AG09309 (cell line): Measurements from ENCODE around the gene TRERF1.

Source experiments
- DNase-seq: peaks from one replicate; pipeline ENCODE4 v3.0.0-alpha.2; 2010; ENCODE audit warnings: low read depth
- H3K4me3 ChIP-seq: 2 replicates; pipeline ENCODE4 v1.5.1; 2011; ENCODE audit warnings: mild to moderate bottlenecking, low read depth, low read length, moderate library complexity; ENCODE audit not compliant: control insufficient read depth
- TF ChIP-seq, protein P1 (sequence below): IDR thresholded peaks from 2 replicates; pipeline ENCODE4 v1.5.1; 2011; ENCODE audit warnings: mild to moderate bottlenecking, low read depth, low read length, inconsistent platforms; ENCODE audit not compliant: insufficient read depth, control insufficient read depth; ENCODE audit errors: missing control alignments

The TRERF1 gene

DNA sequence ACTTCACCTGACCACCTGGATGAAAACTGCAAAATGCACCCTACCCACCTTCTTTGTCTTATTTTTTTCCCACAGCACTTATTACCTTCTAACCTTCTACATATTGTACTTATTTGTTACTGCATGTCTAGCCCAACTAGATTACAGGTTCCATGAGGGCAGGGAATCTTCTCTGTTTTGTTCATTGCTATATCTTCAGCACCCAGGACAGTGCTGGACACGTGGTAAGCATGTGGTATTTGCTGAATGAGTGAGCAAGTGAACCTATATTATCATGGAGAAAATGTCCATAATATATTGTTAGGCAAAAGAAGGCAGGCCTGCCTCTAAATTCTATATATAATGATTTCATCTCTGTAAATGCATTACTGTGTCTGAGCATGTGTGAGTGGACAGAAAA is 107.0 kb downstream of the TRERF1 start:
- no peak overlapping the region for H3K4me3 ChIP-seq
- TF ChIP-seq, protein P1, sequence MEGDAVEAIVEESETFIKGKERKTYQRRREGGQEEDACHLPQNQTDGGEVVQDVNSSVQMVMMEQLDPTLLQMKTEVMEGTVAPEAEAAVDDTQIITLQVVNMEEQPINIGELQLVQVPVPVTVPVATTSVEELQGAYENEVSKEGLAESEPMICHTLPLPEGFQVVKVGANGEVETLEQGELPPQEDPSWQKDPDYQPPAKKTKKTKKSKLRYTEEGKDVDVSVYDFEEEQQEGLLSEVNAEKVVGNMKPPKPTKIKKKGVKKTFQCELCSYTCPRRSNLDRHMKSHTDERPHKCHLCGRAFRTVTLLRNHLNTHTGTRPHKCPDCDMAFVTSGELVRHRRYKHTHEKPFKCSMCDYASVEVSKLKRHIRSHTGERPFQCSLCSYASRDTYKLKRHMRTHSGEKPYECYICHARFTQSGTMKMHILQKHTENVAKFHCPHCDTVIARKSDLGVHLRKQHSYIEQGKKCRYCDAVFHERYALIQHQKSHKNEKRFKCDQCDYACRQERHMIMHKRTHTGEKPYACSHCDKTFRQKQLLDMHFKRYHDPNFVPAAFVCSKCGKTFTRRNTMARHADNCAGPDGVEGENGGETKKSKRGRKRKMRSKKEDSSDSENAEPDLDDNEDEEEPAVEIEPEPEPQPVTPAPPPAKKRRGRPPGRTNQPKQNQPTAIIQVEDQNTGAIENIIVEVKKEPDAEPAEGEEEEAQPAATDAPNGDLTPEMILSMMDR: no peak
- no peak for DNase-seq

GRCh38 chr6:42341771-42342553 is 109.8 kb downstream of the TRERF1 start:
- no peak overlapping the region for H3K4me3 ChIP-seq
- TF ChIP-seq, protein P1: no peak
- no peak for DNase-seq

DNA sequence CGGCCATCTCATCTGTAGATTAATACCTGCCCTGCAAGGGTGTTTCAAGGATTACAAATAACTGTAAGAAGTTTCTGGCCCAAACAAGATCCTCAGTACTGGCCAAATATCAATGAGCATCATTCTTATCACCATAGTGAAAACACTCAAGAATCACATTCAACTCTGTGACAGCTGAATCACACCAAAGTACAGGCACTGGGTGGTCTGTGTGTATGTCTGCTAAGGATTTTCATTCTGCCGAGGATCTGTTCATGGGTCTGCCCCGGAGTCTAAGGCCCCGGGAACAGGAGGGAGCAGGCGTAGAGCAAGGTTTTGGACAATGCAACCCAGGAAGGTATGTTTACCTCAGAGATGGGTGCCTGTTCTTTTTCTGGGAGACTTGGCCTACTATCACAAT is 110.5 kb downstream of the TRERF1 start:
- no peak for DNase-seq
- H3K4me3 ChIP-seq: no peak overlapping the region
- TF ChIP-seq, protein P1: no peak

- TF ChIP-seq, protein P1: no peak
- DNase-seq: no peak
- no peak overlapping the region for H3K4me3 ChIP-seq
Observed at GRCh38 chr6:42340511-42340910, 111.2 kb downstream of the TRERF1 start.

- DNase-seq: no peak
- no peak overlapping the region for H3K4me3 ChIP-seq
- TF ChIP-seq, protein P1: no peak
Observed at GRCh38 chr6:42339991-42340401, 111.7 kb downstream of the TRERF1 start.

GRCh38 chr6:42338744-42339222 is 112.9 kb downstream of the TRERF1 start:
- DNase-seq: peak; percentile 97
- no peak overlapping the region for H3K4me3 ChIP-seq
- TF ChIP-seq, protein P1: peak; percentile 30
